Activated T-cell treated with anti-CD3 and anti-CD28 coated beads, Interleukin-2, amount 50 U/mL, for 1 hour (primary cell): ENCODE measurements around the gene SOX18.
"Not testable (repeated sequence)": the region's sequence is repeated elsewhere in the genome, so short reads cannot be mapped to it uniquely, and the experiment has no call there.

Experiments
- DNase-seq: peaks from one replicate; pipeline ENCODE4 v3.0.0-alpha.2; 2020

The SOX18 gene

GRCh38 chr20:64049060-64049877 is at the start of gene SOX18:
Gene SOX18 (minus strand): TSS chr20:64049639. CDS start chr20:64049516, 123 bp downstream.
- no peak for DNase-seq

- no peak for DNase-seq
Measured at GRCh38 chr20:64098471-64099013, 49.1 kb upstream of the SOX18 start.

- DNase-seq, result no peak
Measured at GRCh38 chr20:64096535-64096934, 47.1 kb upstream of the SOX18 start.

- DNase-seq, result no peak
Measured at GRCh38 chr20:64095927-64096326, 46.5 kb upstream of the SOX18 start.

- no peak for DNase-seq
Measured at GRCh38 chr20:64095455-64095854, 46.0 kb upstream of the SOX18 start.

- DNase-seq, result no peak
Measured at GRCh38 chr20:64093013-64093503, 43.6 kb upstream of the SOX18 start.

GRCh38 chr20:64092258-64093012 is 43.0 kb upstream of the SOX18 start:
- DNase-seq, result no peak

GRCh38 chr20:64091770-64092169 is 42.3 kb upstream of the SOX18 start:
- no peak for DNase-seq

GRCh38 chr20:64091340-64091739 is 41.9 kb upstream of the SOX18 start:
- no peak for DNase-seq

- no peak for DNase-seq
Measured at GRCh38 chr20:64090165-64090564, 40.7 kb upstream of the SOX18 start.

GRCh38 chr20:64088586-64088985 is 39.1 kb upstream of the SOX18 start:
- not testable (repeated sequence) for DNase-seq

- DNase-seq, result not testable (repeated sequence)
Measured at GRCh38 chr20:64087226-64087825, 37.9 kb upstream of the SOX18 start.

GRCh38 chr20:64086801-64087200 is 37.4 kb upstream of the SOX18 start:
- DNase-seq, result no peak

GRCh38 chr20:64084685-64085152 is 35.3 kb upstream of the SOX18 start:
- DNase-seq, result no peak

GRCh38 chr20:64083804-64084684 is 34.6 kb upstream of the SOX18 start, which contains the start of gene LKAAEAR1:
Gene LKAAEAR1 (minus strand): TSS chr20:64084398. CDS start chr20:64084219, 179 bp downstream.
- no peak for DNase-seq

- peak; percentile 72 for DNase-seq
Measured at GRCh38 chr20:64083378-64083803, 34.0 kb upstream of the SOX18 start.

- DNase-seq, result no peak
Measured at GRCh38 chr20:64082820-64083377, 33.5 kb upstream of the SOX18 start.

GRCh38 chr20:64082126-64082731 is 32.8 kb upstream of the SOX18 start:
- no peak for DNase-seq

- DNase-seq, result no peak
Measured at GRCh38 chr20:64081624-64081964, 32.2 kb upstream of the SOX18 start.

GRCh38 chr20:64080813-64081623 is 31.6 kb upstream of the SOX18 start:
- no peak for DNase-seq
